Liver (tissue), 9 donors: ENCODE results near the gene PRKN. TPM values are rescaled to one million over a fixed set of nuclear protein-coding genes. Genes with fewer than 3 reads are reported as not detected.
"Not testable (repeated sequence)": the region's sequence is repeated elsewhere in the genome, so short reads cannot be mapped to it uniquely, and the experiment has no call there.

Experiments used
- DNase-seq: peaks from one replicate; pipeline ENCODE4 v3.0.0-alpha.2; 2017; ENCODE audit warnings: low spot score
- H3K27ac ChIP-seq, 2 donors: one replicate each; pipeline ENCODE4 v1.7.0; 2013; ENCODE audit warnings: inconsistent platforms in 2 of 2, low read length in 2 of 2, control low read depth in 1 of 2, low read depth in 1 of 2, mild to moderate bottlenecking in 1 of 2
- H3K27me3 ChIP-seq, 4 donors: one replicate each; pipeline versions ENCODE4 v1.6.1 to v1.7.0; 2013; ENCODE audit warnings: low read length in 3 of 4, inconsistent platforms in 1 of 4, mild to moderate bottlenecking in 1 of 4, moderate library complexity in 1 of 4; ENCODE audit not compliant: control insufficient read depth in 4 of 4, insufficient read depth in 4 of 4
- H3K36me3 ChIP-seq, 4 donors: one replicate each; pipeline versions ENCODE4 v1.6.1 to v1.7.0; 2013; ENCODE audit warnings: low read length in 3 of 4, mild to moderate bottlenecking in 3 of 4, low read depth in 1 of 4, moderate library complexity in 1 of 4; ENCODE audit not compliant: control insufficient read depth in 4 of 4, insufficient read depth in 3 of 4
- H3K4me1 ChIP-seq, 4 donors: one replicate each; pipeline versions ENCODE4 v1.6.1 to v1.7.0; 2013; ENCODE audit warnings: low read length in 3 of 4, mild to moderate bottlenecking in 3 of 4, moderate library complexity in 1 of 4; ENCODE audit not compliant: control insufficient read depth in 4 of 4, insufficient read depth in 4 of 4
- H3K4me3 ChIP-seq, 3 donors: one replicate each; pipeline versions ENCODE4 v1.6.1 to v1.7.0; 2013; ENCODE audit warnings: low read length in 3 of 3, control low read depth in 1 of 3, low read depth in 1 of 3, mild to moderate bottlenecking in 1 of 3
- H3K9ac ChIP-seq, 2 donors: one replicate each; pipeline ENCODE4 v1.7.0; 2013; ENCODE audit warnings: low read length in 2 of 2, mild to moderate bottlenecking in 2 of 2, moderate library complexity in 2 of 2, control low read depth in 1 of 2, low read depth in 1 of 2
- H3K9me3 ChIP-seq, 4 donors: one replicate each; pipeline versions ENCODE4 v1.6.1 to v1.7.0; 2013; ENCODE audit warnings: low read length in 3 of 4; ENCODE audit not compliant: control insufficient read depth in 4 of 4
- EGR1 ChIP-seq, 2 donors: IDR thresholded peaks; 2 replicates each; pipeline ENCODE4 v1.6.1; 2016 to 2018; ENCODE audit warnings: antibody characterized with exemption in 2 of 2, low read depth in 2 of 2
- FOXA1 ChIP-seq: IDR thresholded peaks from 2 replicates; pipeline ENCODE4 v1.6.1; 2016; ENCODE audit warnings: antibody characterized with exemption
- FOXA2 ChIP-seq: IDR thresholded peaks from 2 replicates; pipeline ENCODE4 v1.6.1; 2016; ENCODE audit warnings: antibody characterized with exemption
- GABPA ChIP-seq, 2 donors: IDR thresholded peaks in 1 of 2; conservative IDR thresholded peaks in 1 of 2; 2 replicates each; pipeline ENCODE4 v1.6.1; 2016; ENCODE audit warnings: antibody characterized with exemption in 2 of 2, mild to moderate bottlenecking in 1 of 2, moderate library complexity in 1 of 2
- HNF4G ChIP-seq: IDR thresholded peaks from 2 replicates; pipeline ENCODE4 v1.6.1; 2016; ENCODE audit warnings: antibody characterized with exemption
- JUND ChIP-seq, 2 donors: IDR thresholded peaks; 2 replicates each; pipeline ENCODE4 v1.6.1; 2016; ENCODE audit warnings: antibody characterized with exemption in 2 of 2
- NR2F2 ChIP-seq: IDR thresholded peaks from 2 replicates; pipeline ENCODE4 v1.6.1; 2016; ENCODE audit warnings: antibody characterized with exemption
- RAD21 ChIP-seq, 2 donors: IDR thresholded peaks; 2 replicates each; pipeline ENCODE4 v1.6.1; 2016; ENCODE audit warnings: antibody characterized with exemption in 2 of 2, mild to moderate bottlenecking in 2 of 2
- RXRA ChIP-seq, 2 donors: IDR thresholded peaks; 2 replicates each; pipeline ENCODE4 v1.6.1; 2017 to 2018; ENCODE audit warnings: antibody characterized with exemption in 2 of 2, mild to moderate bottlenecking in 1 of 2
- SP1 ChIP-seq: IDR thresholded peaks from 2 replicates; pipeline ENCODE4 v1.6.1; 2018; ENCODE audit warnings: antibody characterized with exemption, mild to moderate bottlenecking
- TAF1 ChIP-seq: conservative IDR thresholded peaks from 2 replicates; pipeline ENCODE4 v1.6.1; 2016; ENCODE audit warnings: antibody characterized with exemption, mild to moderate bottlenecking
- YY1 ChIP-seq: IDR thresholded peaks from 2 replicates; pipeline ENCODE4 v1.6.1; 2016; ENCODE audit warnings: antibody characterized with exemption, mild to moderate bottlenecking
- WGBS: extraction: QIAGEN DNeasy Blood & Tissue Kit; methylation state at CpG from one replicate; pipeline ENCODE4 v1.1.7; 2013; 5-methylcytosine and 5-hydroxymethylcytosine counted together
- polyA plus RNA-seq, 2 donors: library from polyadenylated mRNA; stranded (reverse) in 1 of 2; unstranded in 1 of 2; fragments of 200-250 nt in 1 of 2; fragments of >200 nt in 1 of 2; fragmentation: Nextera tagmentation in 1 of 2; extraction: Ambion mirVana in 1 of 2; gene quantifications; one replicate each; pipeline versions ENCODE4 v1.2.1 to v1.2.3, GENCODE V29; 2013 to 2015
- total RNA-seq, 2 donors: library from RNA; depleted of rRNA; stranded (reverse); fragments of >200 nt; gene quantifications; one replicate each; pipeline ENCODE4 v1.2.3, GENCODE V29; 2014
- TF ChIP-seq, protein P1 (sequence below): fragments of 150-350 bp; IDR thresholded peaks from 2 replicates; pipeline ENCODE4 v1.5.1; 2017; ENCODE audit warnings: improper control_type of control experiment, low read depth, low read length; ENCODE audit not compliant: missing input control
- TF ChIP-seq, protein P2 (sequence below): IDR thresholded peaks from 2 replicates; pipeline ENCODE4 v1.6.1; 2016; ENCODE audit warnings: antibody characterized with exemption
- TF ChIP-seq, protein P3 (sequence below): IDR thresholded peaks from 2 replicates; pipeline ENCODE4 v1.6.1; 2016; ENCODE audit warnings: antibody characterized with exemption
- TF ChIP-seq, protein P4 (sequence below): IDR thresholded peaks from 2 replicates; pipeline ENCODE4 v1.6.1; 2016; ENCODE audit warnings: antibody characterized with exemption
- donor health status: healthy.
- donor health status: healthy.
- donor health status: healthy.
- donor health status: healthy.
- donor health status: healthy.

PRKN gene
- total and polyA plus RNA-seq, 4 donors: 0.47 to 4.1 (median 3.2) TPM

DNA sequence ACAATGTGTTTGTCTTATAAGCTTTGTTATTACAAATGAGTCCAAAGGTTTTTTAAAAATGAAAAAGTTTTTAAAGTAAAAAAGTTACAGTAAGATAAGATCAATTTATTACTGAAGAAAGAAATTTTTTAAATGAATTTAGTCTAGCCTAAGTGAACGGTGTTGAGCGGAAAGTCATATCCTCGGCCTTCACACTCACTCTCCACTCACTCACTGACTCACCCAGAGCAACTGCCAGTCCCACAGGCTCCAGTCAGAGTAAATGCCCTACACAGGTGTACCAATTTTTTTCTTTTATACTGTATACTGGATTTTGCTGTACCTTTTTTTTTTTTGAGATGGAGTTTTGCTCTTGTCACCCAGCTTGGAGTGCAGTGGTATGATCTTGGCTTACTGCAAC, 1411.0 kb downstream of the PRKN start:
- Histone ChIP-seq H3K9ac (no peak overlapping the region), H3K4me1 (no peaks in the 10 kb centered on the region), H3K36me3 (no peaks in the 10 kb centered on the region), H3K27me3 (no peaks in the 10 kb centered on the region), H3K9me3 (no peaks in the 10 kb centered on the region), H3K4me3 (no peak overlapping the region), H3K27ac (no peak overlapping the region)
- WGBS: 96% methylated on average over 3 of the region's 3 CpGs
- TF ChIP-seq YY1: no peak
- no peak for TF ChIP-seq EGR1 (IDR thresholded peaks at IDR 0.05; ENCODE audit: low read depth in 2 of 2)
- no peak for TF ChIP-seq HNF4G
- no peak for TF ChIP-seq RXRA (IDR thresholded peaks at IDR 0.05)
- no peak for TF ChIP-seq JUND (IDR thresholded peaks at IDR 0.05)
- no peak for TF ChIP-seq GABPA (IDR thresholded peaks at IDR 0.05 in 1 of 2, conservative IDR thresholded peaks at IDR 0.05 in 1 of 2)
- TF ChIP-seq NR2F2: no peak
- TF ChIP-seq, protein P1, sequence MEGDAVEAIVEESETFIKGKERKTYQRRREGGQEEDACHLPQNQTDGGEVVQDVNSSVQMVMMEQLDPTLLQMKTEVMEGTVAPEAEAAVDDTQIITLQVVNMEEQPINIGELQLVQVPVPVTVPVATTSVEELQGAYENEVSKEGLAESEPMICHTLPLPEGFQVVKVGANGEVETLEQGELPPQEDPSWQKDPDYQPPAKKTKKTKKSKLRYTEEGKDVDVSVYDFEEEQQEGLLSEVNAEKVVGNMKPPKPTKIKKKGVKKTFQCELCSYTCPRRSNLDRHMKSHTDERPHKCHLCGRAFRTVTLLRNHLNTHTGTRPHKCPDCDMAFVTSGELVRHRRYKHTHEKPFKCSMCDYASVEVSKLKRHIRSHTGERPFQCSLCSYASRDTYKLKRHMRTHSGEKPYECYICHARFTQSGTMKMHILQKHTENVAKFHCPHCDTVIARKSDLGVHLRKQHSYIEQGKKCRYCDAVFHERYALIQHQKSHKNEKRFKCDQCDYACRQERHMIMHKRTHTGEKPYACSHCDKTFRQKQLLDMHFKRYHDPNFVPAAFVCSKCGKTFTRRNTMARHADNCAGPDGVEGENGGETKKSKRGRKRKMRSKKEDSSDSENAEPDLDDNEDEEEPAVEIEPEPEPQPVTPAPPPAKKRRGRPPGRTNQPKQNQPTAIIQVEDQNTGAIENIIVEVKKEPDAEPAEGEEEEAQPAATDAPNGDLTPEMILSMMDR: no peak
- TF ChIP-seq, protein P2, sequence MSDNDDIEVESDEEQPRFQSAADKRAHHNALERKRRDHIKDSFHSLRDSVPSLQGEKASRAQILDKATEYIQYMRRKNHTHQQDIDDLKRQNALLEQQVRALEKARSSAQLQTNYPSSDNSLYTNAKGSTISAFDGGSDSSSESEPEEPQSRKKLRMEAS: no peak
- DNase-seq: no peak

DNA sequence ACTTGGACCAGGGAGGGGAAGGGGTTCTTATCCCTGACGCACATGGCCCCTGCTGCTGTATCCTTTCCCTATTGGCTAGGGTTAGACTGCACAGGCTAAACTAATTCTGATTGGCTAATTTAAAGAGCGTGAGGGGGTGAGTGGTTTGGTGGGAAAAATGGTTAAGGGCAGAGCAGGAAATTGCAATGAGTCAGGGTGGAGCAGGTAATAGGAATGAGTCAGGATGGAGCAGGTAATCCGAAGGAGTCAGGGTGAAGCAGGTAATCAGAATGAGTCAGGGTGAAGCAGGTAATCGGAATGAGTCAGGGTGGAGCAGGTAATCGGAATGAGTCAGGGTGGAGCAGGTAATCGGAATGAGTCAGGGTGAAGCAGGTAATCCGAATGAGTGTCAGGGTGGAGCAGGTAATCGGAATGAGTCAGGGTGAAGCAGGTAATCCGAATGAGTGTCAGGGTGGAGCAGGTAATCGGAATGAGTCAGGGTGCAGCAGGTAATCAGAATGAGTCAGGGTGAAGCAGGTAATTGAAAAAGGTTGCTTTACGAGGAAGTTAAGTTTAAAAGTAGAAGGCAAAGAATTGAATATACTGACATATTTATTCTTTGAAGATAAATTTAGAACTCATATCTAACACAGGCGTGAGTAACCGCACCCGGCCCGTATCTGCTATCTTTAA, 1412.2 kb downstream of the PRKN start:
- not testable (repeated sequence) for H3K4me3 ChIP-seq, H3K9ac ChIP-seq, DNase-seq, H3K36me3 ChIP-seq, H3K9me3 ChIP-seq, H3K27ac ChIP-seq, H3K4me1 ChIP-seq, H3K27me3 ChIP-seq
- WGBS: 89% methylated on average over 15 of the region's 15 CpGs

DNA sequence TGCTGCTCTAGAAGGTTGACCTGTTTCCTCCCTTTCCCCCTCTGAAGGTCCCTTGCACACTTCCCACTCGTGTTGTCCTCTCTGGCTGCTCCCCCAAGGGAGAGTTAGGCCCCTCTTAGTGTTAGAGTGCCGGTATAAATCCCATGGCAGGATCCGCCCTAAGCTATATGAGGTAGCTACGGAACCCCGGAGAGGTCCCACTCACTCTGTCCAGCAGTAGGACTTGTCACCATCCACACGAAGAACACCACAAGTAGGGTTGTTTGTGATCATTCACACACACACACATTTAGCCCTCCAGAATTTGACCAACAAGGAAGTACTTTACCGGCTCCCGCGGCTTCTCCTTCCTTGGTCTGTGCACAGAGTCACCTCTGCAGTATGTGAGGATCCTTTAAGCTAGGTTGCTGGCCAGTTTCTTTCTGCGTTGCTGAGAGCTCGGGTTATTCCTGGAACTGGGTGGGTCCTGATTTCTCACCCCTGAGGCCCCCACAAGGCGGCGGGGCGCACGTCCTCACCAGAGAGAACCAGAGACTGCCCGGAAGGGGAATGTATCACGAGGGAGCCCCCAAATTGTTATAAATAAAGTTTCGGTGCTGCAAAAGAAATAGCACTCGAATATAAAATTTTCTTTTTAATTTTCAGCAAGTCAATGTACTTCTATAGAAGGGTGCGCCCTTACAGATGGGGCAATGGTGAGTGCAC, 1412.9 kb downstream of the PRKN start:
- WGBS: 93% methylated on average over 20 of the region's 20 CpGs
- not testable (repeated sequence) for DNase-seq

DNA sequence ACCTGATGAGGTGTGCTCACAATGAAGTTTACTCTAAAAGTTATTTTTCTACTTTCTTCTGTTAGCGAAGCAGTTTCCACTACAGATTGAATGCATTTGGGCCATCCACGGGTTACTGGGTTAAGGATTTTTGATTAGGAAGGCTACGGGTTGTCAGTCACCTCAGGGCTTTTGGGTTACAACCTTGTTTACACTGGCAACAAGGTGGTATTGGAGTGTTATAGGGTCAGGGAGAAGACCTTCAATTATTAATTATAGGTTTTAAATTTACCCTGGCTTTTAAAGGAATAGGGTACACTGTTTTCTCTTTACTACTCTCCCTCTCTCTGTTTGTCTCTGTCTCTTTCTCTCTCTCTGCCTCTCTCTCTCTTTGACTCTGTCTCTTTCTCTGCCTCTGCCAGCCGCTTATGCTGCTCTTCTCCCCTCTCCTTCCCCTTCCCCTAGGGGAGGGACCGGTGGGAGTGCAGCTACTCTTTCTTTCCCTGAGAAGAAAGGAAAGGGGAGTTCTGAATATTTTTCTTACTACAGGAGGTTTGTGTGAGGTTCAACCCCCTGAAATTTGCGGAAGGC, 1413.5 kb downstream of the PRKN start:
- Histone ChIP-seq H3K4me3 (no peak overlapping the region), H3K9ac (no peak overlapping the region), H3K27me3 (no peaks in the 10 kb centered on the region), H3K27ac (no peak overlapping the region), H3K9me3 (no peaks in the 10 kb centered on the region), H3K36me3 (no peaks in the 10 kb centered on the region), H3K4me1 (no peaks in the 10 kb centered on the region)
- WGBS: 81% methylated on average over 6 of the region's 6 CpGs
- DNase-seq: no peak
- TF ChIP-seq RAD21 (IDR thresholded peaks at IDR 0.05) (no peak), NR2F2 (no peak), FOXA1 (no peak), GABPA (IDR thresholded peaks at IDR 0.05 in 1 of 2, conservative IDR thresholded peaks at IDR 0.05 in 1 of 2) (no peak), TAF1 (no peak), SP1 (no peak), HNF4G (no peak), FOXA2 (no peak)
- TF ChIP-seq, protein P1: no peak
- TF ChIP-seq, protein P3, sequence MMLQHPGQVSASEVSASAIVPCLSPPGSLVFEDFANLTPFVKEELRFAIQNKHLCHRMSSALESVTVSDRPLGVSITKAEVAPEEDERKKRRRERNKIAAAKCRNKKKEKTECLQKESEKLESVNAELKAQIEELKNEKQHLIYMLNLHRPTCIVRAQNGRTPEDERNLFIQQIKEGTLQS: no peak
- TF ChIP-seq, protein P4, sequence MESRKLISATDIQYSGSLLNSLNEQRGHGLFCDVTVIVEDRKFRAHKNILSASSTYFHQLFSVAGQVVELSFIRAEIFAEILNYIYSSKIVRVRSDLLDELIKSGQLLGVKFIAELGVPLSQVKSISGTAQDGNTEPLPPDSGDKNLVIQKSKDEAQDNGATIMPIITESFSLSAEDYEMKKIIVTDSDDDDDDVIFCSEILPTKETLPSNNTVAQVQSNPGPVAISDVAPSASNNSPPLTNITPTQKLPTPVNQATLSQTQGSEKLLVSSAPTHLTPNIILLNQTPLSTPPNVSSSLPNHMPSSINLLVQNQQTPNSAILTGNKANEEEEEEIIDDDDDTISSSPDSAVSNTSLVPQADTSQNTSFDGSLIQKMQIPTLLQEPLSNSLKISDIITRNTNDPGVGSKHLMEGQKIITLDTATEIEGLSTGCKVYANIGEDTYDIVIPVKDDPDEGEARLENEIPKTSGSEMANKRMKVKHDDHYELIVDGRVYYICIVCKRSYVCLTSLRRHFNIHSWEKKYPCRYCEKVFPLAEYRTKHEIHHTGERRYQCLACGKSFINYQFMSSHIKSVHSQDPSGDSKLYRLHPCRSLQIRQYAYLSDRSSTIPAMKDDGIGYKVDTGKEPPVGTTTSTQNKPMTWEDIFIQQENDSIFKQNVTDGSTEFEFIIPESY: no peak

More for the DNA sequence above, 1412.9 kb downstream of the PRKN start:
- not testable (repeated sequence) for H3K4me1 ChIP-seq, H3K9me3 ChIP-seq, H3K27ac ChIP-seq, H3K36me3 ChIP-seq, H3K27me3 ChIP-seq, H3K4me3 ChIP-seq, H3K9ac ChIP-seq
